Colon (tissue), 2 donors: ENCODE results near the gene TUBB4B.

Experiments used
- FAIRE-seq: peaks from 2 replicates; lab custom pipeline; 2012; peaks lifted over from hg19 to GRCh38; lab: Jason Lieb, UNC
- donor health status: control.
- donor health status: control.

The TUBB4B gene

GRCh38 chr9:137240841-137241489 is at the start of gene TUBB4B:
Gene TUBB4B, plus strand, starts transcription at chr9:137241287. Its CDS starts 74 bp downstream, at chr9:137241361.
- FAIRE-seq, result peak; percentile 92

DNA sequence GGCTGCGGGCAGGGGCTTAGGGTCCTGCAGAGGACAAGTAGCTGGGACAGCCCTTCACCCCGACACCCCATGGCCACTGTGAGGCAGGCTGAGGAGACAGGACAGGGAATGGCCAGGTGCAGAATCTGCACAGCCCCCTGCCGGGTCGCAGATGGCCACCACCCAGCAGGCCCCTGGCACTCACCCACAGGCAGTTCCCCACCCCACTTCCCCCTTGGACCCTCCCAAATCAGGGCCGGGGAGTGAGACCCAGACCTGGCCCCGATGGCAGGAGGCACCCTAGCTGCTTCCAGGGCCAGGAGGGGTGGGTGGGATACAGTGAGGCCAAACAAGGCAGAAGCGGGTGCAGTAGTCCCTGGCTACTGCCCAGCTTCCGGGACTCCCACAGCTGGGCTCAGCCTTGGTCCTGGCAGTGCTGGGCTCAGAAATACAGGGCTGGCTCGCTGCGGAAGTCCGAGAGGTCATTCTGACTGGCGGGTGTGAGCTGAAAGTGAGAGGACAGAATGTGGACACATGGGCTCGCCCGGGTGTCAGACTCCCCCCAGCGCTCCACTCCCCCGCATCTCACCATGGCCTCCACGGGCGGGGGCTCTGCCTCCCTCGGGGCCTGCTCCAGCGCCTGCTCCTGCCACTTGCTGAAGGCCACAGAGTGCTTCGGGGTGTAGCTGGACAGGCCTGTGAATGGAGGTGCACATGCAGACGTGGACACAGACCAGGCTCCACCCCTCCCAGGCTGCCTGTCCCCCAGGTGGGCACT is 49.2 kb upstream of the TUBB4B start:
- no peak for FAIRE-seq

DNA sequence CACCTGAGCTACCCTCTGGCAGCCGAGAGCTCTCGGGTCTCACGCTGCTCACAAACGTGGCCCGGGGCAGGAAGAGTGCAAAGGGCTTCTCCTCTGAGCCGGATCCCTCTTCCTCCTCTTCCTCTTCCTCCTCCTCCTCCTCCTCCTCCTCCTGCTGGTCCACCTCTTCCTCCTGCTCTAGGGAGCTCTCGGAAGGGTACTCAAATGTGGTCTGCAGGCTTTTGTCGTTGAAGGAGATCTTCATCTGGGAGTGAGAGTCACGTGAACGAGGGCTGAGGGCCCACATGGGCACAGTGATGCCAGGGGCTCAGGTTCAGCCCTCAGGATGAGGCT is 48.7 kb upstream of the TUBB4B start:
- no peak for FAIRE-seq

- FAIRE-seq, result no peak
Measured at GRCh38 chr9:137192859-137193258, 48.2 kb upstream of the TUBB4B start.

DNA sequence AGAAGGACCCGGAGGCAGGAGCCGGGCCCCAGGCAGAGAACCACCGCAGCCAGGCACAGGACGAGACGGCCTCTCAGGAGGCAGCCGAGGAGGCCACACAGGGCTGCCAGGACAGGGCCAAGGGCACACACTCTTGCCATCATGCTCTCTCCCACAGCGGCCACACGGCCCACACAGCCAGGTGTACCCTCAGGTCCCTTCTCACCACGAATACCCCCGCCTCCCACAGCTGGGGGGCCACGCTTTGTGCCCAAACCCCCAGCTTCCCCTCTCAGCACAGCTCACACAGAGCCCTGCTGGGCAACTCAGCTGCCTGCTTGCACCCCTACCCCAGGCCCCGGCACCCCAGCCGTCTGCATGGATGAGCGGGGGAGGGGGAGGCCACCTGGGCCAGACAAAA is 47.3 kb upstream of the TUBB4B start:
- no peak for FAIRE-seq

DNA sequence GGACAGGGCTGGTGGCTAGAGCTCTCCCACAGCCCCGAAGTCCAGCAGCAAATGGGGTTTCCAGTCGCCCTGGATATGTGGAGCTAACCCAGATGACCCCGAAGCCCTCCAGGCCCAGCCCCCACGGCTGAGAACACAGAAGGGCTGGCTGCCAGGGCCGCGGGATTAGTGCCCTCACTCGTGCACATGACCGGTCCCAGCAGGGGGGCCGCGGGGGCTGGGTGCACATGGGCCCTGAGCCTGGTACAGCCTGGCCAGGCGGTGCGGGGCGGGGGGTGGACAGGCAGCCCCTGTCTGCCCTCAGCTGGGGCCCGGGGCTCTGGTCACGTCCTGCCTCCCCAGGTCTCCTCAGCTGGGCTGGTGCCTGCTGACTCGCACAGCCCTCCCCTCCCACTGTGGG is 46.7 kb upstream of the TUBB4B start:
- no peak for FAIRE-seq

GRCh38 chr9:137194909-137195308 is 46.2 kb upstream of the TUBB4B start:
- no peak for FAIRE-seq

- FAIRE-seq, result no peak
Measured at GRCh38 chr9:137195525-137196220, 45.4 kb upstream of the TUBB4B start.

- FAIRE-seq, result no peak
Measured at GRCh38 chr9:137198051-137198901, 42.8 kb upstream of the TUBB4B start.

DNA sequence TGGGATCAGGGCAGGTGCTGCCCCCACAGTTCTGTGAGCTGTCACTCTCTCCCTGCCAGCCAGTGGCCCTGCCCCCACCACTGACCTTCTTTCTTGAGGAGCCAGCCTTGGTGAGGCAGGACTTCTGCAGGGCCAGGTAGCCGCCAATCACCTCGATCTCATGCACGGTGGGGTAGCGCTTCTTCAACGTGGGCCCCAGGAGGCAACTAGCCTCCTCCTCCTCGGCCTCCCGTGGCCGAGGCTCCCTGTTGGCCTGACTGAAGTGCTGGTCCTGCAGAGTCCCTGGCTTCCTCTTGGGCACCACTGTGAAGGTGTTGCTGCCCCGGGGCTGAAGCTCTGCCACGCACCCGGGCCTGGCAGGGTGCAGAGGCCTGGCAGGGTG is 42.2 kb upstream of the TUBB4B start:
- FAIRE-seq, result no peak

GRCh38 chr9:137199411-137200121 is 41.5 kb upstream of the TUBB4B start:
- FAIRE-seq, result no peak

DNA sequence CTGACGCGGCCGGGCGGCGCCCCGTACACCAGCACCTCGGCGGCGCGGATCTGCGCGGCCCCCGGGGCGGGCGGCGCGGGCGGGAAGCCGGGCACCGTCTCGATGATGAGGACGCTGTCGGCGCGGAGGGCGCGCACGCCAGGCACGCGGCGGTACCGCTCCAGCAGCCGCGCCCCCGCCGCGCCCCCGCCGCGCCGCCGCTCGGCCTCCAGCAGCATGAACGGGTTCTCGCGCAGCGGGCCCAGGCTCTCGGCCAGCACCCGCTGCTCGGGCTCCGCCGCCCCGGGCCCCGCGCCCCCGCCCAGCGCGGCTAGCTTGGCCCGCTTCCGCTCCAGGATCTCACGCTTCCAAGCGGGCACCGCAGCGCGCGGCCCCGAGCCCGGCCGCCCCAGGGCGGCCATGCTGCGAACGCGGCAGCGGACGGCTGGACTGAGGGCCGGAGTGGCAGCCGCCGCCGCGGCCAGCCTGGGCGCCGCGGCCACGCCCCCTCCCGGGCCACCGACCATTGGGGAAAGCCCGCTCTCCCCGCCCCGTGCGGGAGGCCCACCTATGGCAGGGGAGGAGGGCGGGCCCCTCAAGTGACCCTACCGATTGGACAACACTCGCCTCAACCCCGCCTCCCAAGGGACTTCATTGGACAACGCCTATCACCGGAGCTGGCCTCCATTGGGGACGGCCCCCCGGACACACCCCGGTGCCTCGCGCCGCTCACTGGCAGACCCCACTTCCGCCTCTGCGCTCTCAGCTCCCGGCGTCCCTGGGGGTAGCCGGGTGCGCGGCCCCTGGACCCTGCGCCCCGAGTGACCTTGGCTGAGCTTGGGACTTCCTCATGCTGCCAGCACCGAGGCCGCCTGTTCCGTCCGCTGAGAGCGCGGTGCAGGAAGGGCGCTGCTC is 40.5 kb upstream of the TUBB4B start, which contains the start of gene TPRN:
TPRN (minus strand) TSS at position 431 of the 894 bp plus-strand sequence; CDS start at position 401, 30 bp downstream.
- FAIRE-seq, result peak; percentile 41

DNA sequence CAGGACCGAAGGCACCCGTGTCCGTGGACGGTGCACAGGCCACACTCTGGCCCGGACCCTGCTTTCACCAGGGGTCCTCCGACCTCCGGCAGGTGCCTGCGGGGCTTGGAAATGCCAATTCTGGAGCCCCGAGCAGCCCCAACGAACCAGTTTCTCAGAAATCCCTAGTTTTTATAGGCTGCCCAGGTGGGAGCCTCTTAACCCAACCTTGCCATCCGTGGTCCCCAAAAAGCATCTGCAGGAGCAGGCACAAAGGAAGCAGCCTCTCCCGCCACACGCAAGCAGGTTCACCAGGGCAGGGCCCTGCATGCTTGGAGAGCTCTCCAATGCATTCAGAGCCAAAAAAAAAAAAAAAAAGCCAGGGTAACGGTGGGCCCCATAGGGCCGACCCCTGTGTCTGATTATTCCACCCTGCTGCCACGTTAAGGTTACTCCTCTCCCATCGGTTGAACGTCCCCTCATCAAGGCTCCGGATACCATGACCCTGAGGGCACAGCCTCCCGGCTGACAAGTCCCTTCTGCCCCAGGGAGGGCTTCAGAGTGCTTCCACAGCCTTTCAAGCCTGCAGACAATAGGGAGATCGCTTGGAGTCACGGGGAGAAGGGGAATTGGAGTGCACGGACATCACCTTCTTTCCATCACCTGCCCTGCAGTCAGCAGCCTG is 39.8 kb upstream of the TUBB4B start:
- FAIRE-seq, result no peak

- no peak for FAIRE-seq
Measured at GRCh38 chr9:137202966-137203365, 38.1 kb upstream of the TUBB4B start.

DNA sequence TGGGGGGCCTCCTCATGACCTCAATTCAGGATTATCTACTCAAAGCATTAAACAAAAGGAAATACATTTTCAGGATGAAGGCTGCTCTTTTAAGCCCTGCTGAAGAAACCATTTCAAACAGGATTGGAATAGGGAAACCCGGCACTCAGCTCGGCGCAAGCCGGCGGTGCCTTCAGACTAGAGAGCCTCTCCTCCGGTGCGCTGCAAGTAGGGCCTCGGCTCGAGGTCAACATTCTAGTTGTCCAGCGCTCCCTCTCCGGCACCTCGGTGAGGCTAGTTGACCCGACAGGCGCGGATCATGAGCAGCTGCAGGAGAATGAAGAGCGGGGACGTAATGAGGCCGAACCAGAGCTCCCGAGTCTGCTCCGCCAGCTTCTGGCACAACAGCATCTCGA is 36.4 kb upstream of the TUBB4B start:
- FAIRE-seq, result no peak

- no peak for FAIRE-seq
Measured at GRCh38 chr9:137205126-137206069, 35.7 kb upstream of the TUBB4B start, which contains the start of the genes NDOR1 and TMEM203. Gene NDOR1, plus strand, starts transcription at chr9:137205700. Its CDS starts 78 bp downstream, at chr9:137205778. Gene TMEM203, minus strand, starts transcription at chr9:137205648. Its CDS starts 234 bp downstream, at chr9:137205414.

DNA sequence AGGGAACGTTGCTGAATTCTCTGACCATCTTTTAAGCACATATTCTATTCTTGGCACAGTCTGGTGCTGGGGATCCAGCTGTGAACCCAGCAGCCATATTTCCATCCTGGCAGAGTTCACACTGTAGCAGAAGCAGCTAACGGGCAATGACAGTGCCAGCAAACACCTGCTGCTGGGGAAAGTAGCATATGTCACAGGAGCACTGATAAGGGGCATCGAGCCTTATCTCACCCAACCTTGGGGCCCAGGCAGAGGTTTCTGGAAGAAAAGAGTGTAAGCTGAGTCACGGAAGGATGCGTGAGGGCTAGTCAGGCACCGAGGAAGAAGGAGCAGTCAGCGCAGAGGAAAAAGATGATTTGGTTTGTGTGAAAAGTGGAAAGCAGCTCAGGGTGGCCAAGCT is 34.5 kb upstream of the TUBB4B start:
- FAIRE-seq, result no peak

DNA sequence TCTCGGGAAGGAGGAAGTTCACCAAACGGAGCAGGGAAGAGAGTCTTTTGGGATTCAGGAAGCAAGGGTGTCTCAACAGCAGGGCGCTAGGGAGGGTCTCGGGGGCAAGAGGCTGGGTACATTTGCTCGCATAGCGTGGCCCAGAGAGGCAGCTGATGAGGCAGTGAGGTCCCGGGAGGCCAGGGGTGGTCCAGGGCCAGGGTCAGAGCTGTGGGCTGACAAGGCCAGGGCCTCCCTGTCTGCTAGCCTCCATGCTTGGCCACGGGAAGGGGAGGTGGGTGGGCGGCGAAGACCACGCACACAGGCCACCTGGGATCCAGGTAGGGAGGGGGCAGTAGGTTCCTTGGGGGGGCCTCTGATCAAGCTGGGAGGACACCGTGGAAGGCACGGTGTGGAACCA is 29.6 kb upstream of the TUBB4B start:
- no peak for FAIRE-seq

DNA sequence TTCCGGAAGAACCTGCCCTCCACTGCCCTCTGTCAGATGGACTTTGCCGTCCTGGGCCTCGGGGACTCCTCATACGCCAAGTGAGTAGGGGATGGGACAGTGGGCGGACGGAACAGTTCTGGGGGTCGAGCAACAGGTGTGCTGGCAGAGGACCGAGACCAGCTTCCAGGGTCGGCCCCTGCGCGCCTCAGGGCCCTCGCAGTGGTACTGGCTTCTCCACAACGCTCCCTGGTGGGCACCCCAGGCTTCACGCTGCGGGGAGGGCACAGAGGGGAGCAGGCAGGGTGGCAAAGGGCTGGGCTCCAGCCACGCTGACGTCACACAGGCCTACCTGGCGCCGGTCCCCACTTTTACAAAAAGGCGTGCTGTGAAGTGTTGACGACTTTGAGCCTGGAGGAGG is 28.6 kb upstream of the TUBB4B start:
- no peak for FAIRE-seq
